Cardiac muscle cell (in vitro differentiated cells and primary cell): ENCODE measurements around the gene ST14. TPM values are rescaled to one million over a fixed set of nuclear protein-coding genes. Genes with fewer than 3 reads are reported as not detected.

Experiments
- DNase-seq, 2 donors: peaks; one replicate each; pipeline versions ENCODE4 v3.0.0 to v3.0.0-alpha.2; 2010 to 2017; ENCODE audit warnings: low read depth in 1 of 2, low spot score in 1 of 2
- H3K27ac ChIP-seq: fragments of 200-600 bp; sonication (generic); 2 replicates; pipeline ENCODE4 v1.5.1; 2016
- H3K27me3 ChIP-seq: fragments of 200-600 bp; sonication (generic); 2 replicates; pipeline ENCODE4 v1.6.0; 2016; ENCODE audit warnings: control low read depth
- H3K36me3 ChIP-seq: fragments of 200-600 bp; sonication (generic); 2 replicates; pipeline ENCODE4 v1.5.1; 2016; ENCODE audit warnings: control low read depth
- H3K4me1 ChIP-seq: fragments of 200-600 bp; sonication (generic); 2 replicates; pipeline ENCODE4 v1.8.1; 2017; ENCODE audit warnings: low read depth, mild to moderate bottlenecking, mixed run types
- H3K4me3 ChIP-seq: fragments of 200-600 bp; sonication (generic); 2 replicates; pipeline ENCODE4 v1.5.1; 2016; ENCODE audit warnings: mild to moderate bottlenecking
- H3K9me3 ChIP-seq: fragments of 200-600 bp; sonication (generic); 2 replicates; pipeline ENCODE4 v1.5.1; 2017; ENCODE audit warnings: low read depth, mild to moderate bottlenecking, control low read depth
- polyA plus RNA-seq: library from polyadenylated mRNA; unstranded; fragments of >200 nt; fragmentation: Nextera tagmentation; extraction: Ambion mirVana; gene quantifications from 2 replicates; pipeline ENCODE4 v1.2.1, GENCODE V29; 2016
- total RNA-seq: library from RNA; depleted of rRNA; stranded (reverse); fragments of >200 nt; gene quantifications from 2 replicates; pipeline ENCODE4 v1.2.3, GENCODE V29; 2016
- TF ChIP-seq, protein P1 (sequence below): IDR thresholded peaks from 2 replicates; pipeline ENCODE4 v1.5.1; 2012; ENCODE audit warnings: low read depth, mild to moderate bottlenecking, low read length

The ST14 gene
- total and polyA plus RNA-seq, 2 experiments from 2014 or later, result 0.12 to 0.61 TPM

DNA sequence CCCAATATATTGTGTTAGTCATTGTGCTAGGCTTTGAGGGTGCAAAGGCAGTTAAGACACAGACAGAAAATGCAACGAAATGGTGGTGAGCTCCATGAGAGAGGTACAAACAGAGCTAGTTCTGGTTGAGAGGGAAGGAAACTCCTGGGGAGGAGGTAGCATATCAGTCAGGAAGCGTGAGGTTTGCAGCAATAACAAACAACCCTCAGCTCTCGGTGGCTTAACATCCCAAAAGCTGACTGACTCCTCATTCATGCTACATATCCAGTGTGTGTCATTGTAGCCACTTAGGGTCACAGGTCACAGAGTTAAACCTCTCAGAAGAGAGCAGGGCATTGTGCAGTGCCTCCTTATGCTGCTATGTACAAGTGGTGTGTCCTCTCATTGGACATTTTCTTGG is 1.7 kb upstream of the ST14 start:
- H3K27me3 ChIP-seq, result peaks cover 76% of the 10 kb centered on the region
- H3K9me3 ChIP-seq, result no peaks in the 10 kb centered on the region
- no peak for DNase-seq
- TF ChIP-seq, protein P1, sequence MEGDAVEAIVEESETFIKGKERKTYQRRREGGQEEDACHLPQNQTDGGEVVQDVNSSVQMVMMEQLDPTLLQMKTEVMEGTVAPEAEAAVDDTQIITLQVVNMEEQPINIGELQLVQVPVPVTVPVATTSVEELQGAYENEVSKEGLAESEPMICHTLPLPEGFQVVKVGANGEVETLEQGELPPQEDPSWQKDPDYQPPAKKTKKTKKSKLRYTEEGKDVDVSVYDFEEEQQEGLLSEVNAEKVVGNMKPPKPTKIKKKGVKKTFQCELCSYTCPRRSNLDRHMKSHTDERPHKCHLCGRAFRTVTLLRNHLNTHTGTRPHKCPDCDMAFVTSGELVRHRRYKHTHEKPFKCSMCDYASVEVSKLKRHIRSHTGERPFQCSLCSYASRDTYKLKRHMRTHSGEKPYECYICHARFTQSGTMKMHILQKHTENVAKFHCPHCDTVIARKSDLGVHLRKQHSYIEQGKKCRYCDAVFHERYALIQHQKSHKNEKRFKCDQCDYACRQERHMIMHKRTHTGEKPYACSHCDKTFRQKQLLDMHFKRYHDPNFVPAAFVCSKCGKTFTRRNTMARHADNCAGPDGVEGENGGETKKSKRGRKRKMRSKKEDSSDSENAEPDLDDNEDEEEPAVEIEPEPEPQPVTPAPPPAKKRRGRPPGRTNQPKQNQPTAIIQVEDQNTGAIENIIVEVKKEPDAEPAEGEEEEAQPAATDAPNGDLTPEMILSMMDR, result no peak
- no peaks in the 10 kb centered on the region for H3K36me3 ChIP-seq
- no peak overlapping the region for H3K4me3 ChIP-seq
- no peak overlapping the region for H3K27ac ChIP-seq
- no peaks in the 10 kb centered on the region for H3K4me1 ChIP-seq

DNA sequence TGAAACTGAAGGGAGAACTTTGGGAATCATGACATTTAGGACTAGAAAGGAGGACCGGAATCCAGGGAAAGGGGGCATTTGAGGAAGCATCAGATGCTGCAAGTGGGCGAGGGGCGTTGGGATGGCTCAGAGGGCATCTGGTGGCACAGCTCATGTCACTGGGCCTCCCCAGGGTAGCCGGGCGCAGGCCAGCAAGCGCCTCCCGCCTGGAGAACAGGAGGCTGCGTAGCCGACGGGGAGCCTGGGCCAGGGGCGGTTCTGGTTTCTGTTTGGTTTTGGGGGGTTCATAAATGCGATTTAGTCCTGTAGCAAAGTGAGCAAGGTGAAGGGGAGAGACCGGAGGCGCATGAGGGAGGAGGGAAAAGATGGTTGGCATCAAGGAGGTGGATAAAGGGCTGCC is 443 bp upstream of the ST14 start:
- Histone ChIP-seq H3K27me3 (peaks cover 88% of the 10 kb centered on the region), H3K4me3 (peak overlapping the region; percentile 21)
- TF ChIP-seq, protein P1, result no peak

DNA sequence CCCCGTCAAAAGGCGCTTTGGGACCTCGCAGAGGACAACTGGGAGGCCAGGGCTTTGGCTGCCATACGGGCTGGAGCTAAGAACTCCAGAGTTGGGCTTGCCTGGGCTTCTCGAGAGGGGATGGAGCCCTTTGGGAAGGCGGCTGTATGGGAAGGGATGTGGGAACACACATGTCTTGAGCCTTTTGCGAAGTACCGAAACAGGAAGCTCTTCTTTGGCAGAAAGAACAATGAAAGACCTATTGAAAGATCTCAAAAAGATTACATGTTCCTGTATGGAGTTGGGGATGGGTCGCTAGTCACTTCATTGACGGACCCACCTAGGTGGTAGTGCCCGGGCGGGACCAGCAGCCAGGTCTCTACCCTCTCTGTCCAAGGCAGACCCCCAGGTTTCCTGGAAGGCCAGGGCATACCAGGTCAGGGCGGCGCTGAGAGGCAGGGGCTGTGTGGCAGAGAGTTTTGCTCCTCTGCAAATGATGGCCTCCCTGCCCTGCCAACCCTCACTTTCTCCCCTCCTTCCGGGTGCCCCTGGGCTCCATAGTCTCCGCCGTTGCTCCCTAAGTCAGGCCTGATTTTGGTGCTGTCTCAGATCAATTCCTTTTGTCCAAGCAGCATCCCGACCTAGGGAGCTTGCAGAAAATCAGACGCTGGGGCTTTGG is 1.0 kb downstream of the ST14 start:
- Histone ChIP-seq H3K27ac (no peak overlapping the region), H3K4me1 (no peaks in the 10 kb centered on the region), H3K4me3 (no peak overlapping the region), H3K36me3 (no peaks in the 10 kb centered on the region), H3K9me3 (no peaks in the 10 kb centered on the region), H3K27me3 (peaks cover 91% of the 10 kb centered on the region)
- DNase-seq, result no peak
- TF ChIP-seq, protein P1, result no peak

More for the DNA sequence above, 443 bp upstream of the ST14 start:
- Histone ChIP-seq H3K4me1 (no peaks in the 10 kb centered on the region), H3K36me3 (no peaks in the 10 kb centered on the region), H3K27ac (no peak overlapping the region), H3K9me3 (no peaks in the 10 kb centered on the region)
- DNase-seq, result no peak

GRCh38 chr11:130161441-130162145 is 2.0 kb downstream of the ST14 start:
- no peak for DNase-seq
- Histone ChIP-seq H3K36me3 (no peaks in the 10 kb centered on the region), H3K4me3 (no peak overlapping the region), H3K27ac (no peak overlapping the region), H3K27me3 (peaks cover 92% of the 10 kb centered on the region), H3K9me3 (no peaks in the 10 kb centered on the region), H3K4me1 (no peaks in the 10 kb centered on the region)
- TF ChIP-seq, protein P1, result no peak

DNA sequence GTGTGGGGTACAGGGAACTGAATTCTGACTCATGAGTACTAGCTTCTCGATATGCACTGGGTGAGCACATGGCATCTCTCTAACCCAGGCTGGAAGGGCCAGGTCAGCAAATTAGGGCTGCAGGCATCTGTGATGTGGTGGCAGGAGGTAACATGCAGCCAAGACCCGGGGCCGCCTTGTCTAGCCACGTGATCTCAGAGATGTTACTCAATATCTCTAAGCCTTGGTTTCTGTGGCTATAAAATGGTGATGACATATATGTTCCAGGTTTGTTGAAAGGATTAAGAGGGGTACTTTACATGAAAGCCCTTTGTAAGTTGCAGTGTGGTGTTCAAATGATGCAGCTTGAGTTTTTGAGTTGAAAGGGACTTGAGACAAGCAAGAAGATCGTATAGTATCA is 3.2 kb downstream of the ST14 start:
- no peak overlapping the region for H3K27ac ChIP-seq
- no peaks in the 10 kb centered on the region for H3K9me3 ChIP-seq
- no peak overlapping the region for H3K4me3 ChIP-seq
- peak; percentile 43 to 48 for DNase-seq
- H3K27me3 ChIP-seq, result peaks cover 92% of the 10 kb centered on the region
- H3K36me3 ChIP-seq, result no peaks in the 10 kb centered on the region
- no peaks in the 10 kb centered on the region for H3K4me1 ChIP-seq
- TF ChIP-seq, protein P1, result no peak
